ENCODE results near the gene ASTN2. TPM values are rescaled to one million over a fixed set of nuclear protein-coding genes. Genes with fewer than 3 reads are reported as not detected.

ASTN2 gene
- total RNA-seq, 5 donors from 2014 or later (not counting 1 experiment from before 2014, with no cell fraction given) = 3.7 to 4.8 (median 4.4) TPM

- ATAC-seq (replicated peaks in 1 of 4) (no peak), DNase-seq (no peak)
- Mint-ChIP-seq H3K4me1 (peaks cover 0 to 5% (median 2%) of the 10 kb centered on the region in 3 donors), H3K4me3 (no peak overlapping the region), H3K27me3 (no peaks in the 10 kb centered on the region), H3K36me3 (peaks cover 10% of the 10 kb centered on the region), H3K9me3 (no peaks in the 10 kb centered on the region), H3K27ac (no peak overlapping the region)
- ChIA-PET POLR2A (no interaction called here), CTCF (no interaction called here)
- no CpG with 5 or more reads among the region's 1 CpG for WGBS (ENCODE audit: insufficient coverage)
- Histone ChIP-seq H3K36me3 (ENCODE audit: control insufficient read depth in 2 of 2, extremely low read depth in 1 of 2, insufficient read depth in 1 of 2, low read length in 1 of 2) (no peaks in the 10 kb centered on the region), H3K27ac (ENCODE audit: low read length) (no peak overlapping the region), H3K4me1 (ENCODE audit: control insufficient read depth in 1 of 2, extremely low read depth in 1 of 2, insufficient read depth in 2 of 2, low read length in 2 of 2) (peaks cover 0 to 5% of the 10 kb centered on the region in 2 experiments), H3K27me3 (replicated peaks in 1 of 2; ENCODE audit: control insufficient read depth in 2 of 2, extremely low read depth in 1 of 2, insufficient read depth in 2 of 2, low read length in 1 of 2) (no peaks in the 10 kb centered on the region), H3K4me3 (ENCODE audit: control insufficient read depth in 1 of 2, extremely low read depth in 1 of 2, low read length in 1 of 2) (no peak overlapping the region), H3K9me3 (no peaks in the 10 kb centered on the region)
Measured at GRCh38 chr9:116715751-116716150, 699.1 kb downstream of the ASTN2 start.

GRCh38 chr9:116713271-116713670 is 701.6 kb downstream of the ASTN2 start:
- H3K36me3 Mint-ChIP-seq = no peaks in the 10 kb centered on the region

GRCh38 chr9:116712781-116713180 is 702.1 kb downstream of the ASTN2 start:
- WGBS (ENCODE audit: insufficient coverage) = 86% methylated on average over 3 of the region's 3 CpGs
- no peaks in the 10 kb centered on the region for H3K9me3 ChIP-seq
- no peaks in the 10 kb centered on the region for H3K27me3 ChIP-seq (replicated peaks in 1 of 2; ENCODE audit: control insufficient read depth in 2 of 2, extremely low read depth in 1 of 2, insufficient read depth in 2 of 2, low read length in 1 of 2)
- H3K36me3 ChIP-seq (ENCODE audit: control insufficient read depth in 2 of 2, extremely low read depth in 1 of 2, insufficient read depth in 1 of 2, low read length in 1 of 2) = no peaks in the 10 kb centered on the region
- H3K27ac ChIP-seq (ENCODE audit: low read length) = no peak overlapping the region
- no peaks in the 10 kb centered on the region for H3K27me3 Mint-ChIP-seq
- H3K4me1 ChIP-seq (ENCODE audit: control insufficient read depth in 1 of 2, extremely low read depth in 1 of 2, insufficient read depth in 2 of 2, low read length in 2 of 2) = peaks cover 0 to 4% of the 10 kb centered on the region in 2 experiments
- CTCF ChIA-PET = no interaction called here
- H3K4me3 Mint-ChIP-seq = no peak overlapping the region
- no peak overlapping the region for H3K4me3 ChIP-seq (ENCODE audit: control insufficient read depth in 1 of 2, extremely low read depth in 1 of 2, low read length in 1 of 2)
- H3K9me3 Mint-ChIP-seq = no peaks in the 10 kb centered on the region
- H3K27ac Mint-ChIP-seq = no peak overlapping the region
- H3K36me3 Mint-ChIP-seq = no peaks in the 10 kb centered on the region
- peaks cover 0 to 5% (median 2%) of the 10 kb centered on the region in 3 donors for H3K4me1 Mint-ChIP-seq
- ATAC-seq (replicated peaks in 1 of 4) (no peak), DNase-seq (no peak)
- POLR2A ChIA-PET = no interaction called here

More at GRCh38 chr9:116713271-116713670, 701.6 kb downstream of the ASTN2 start:
- Mint-ChIP-seq H3K4me1 (peaks cover 0 to 5% (median 2%) of the 10 kb centered on the region in 3 donors), H3K4me3 (no peak overlapping the region), H3K27ac (no peak overlapping the region), H3K9me3 (no peaks in the 10 kb centered on the region), H3K27me3 (no peaks in the 10 kb centered on the region)
- no peak for ATAC-seq (replicated peaks in 1 of 4)
- no peaks in the 10 kb centered on the region for H3K9me3 ChIP-seq
- CTCF ChIA-PET = no interaction called here
- H3K27me3 ChIP-seq (replicated peaks in 1 of 2; ENCODE audit: control insufficient read depth in 2 of 2, extremely low read depth in 1 of 2, insufficient read depth in 2 of 2, low read length in 1 of 2) = no peaks in the 10 kb centered on the region
- DNase-seq = no peak
- WGBS (ENCODE audit: insufficient coverage) = 100% methylated on average over 1 of the region's 4 CpGs
- POLR2A ChIA-PET = no interaction called here
- H3K27ac ChIP-seq (ENCODE audit: low read length) = no peak overlapping the region
- H3K36me3 ChIP-seq (ENCODE audit: control insufficient read depth in 2 of 2, extremely low read depth in 1 of 2, insufficient read depth in 1 of 2, low read length in 1 of 2) = no peaks in the 10 kb centered on the region
- no peak overlapping the region for H3K4me3 ChIP-seq (ENCODE audit: control insufficient read depth in 1 of 2, extremely low read depth in 1 of 2, low read length in 1 of 2)
- peaks cover 0 to 5% of the 10 kb centered on the region in 2 experiments for H3K4me1 ChIP-seq (ENCODE audit: control insufficient read depth in 1 of 2, extremely low read depth in 1 of 2, insufficient read depth in 2 of 2, low read length in 2 of 2)

GRCh38 chr9:116706310-116707290 is 708.3 kb downstream of the ASTN2 start:
- peaks cover 0 to 2% (median 0%) of the 10 kb centered on the region in 3 donors for H3K9me3 Mint-ChIP-seq
- no peak overlapping the region for H3K4me3 Mint-ChIP-seq
- peaks cover 21% of the 10 kb centered on the region for H3K36me3 Mint-ChIP-seq
- POLR2A ChIA-PET = interaction anchor here in 1 of 2 donors (0.6 kb wide), 1 partner anchor 16 kb away, joined by 11 read pairs; no protein-coding TSS in a partner anchor
- ATAC-seq (replicated peaks in 1 of 4) (no peak), DNase-seq (no peak)
- Histone ChIP-seq H3K4me3 (ENCODE audit: control insufficient read depth in 1 of 2, extremely low read depth in 1 of 2, low read length in 1 of 2) (no peak overlapping the region), H3K36me3 (ENCODE audit: control insufficient read depth in 2 of 2, extremely low read depth in 1 of 2, insufficient read depth in 1 of 2, low read length in 1 of 2) (no peaks in the 10 kb centered on the region), H3K9me3 (no peaks in the 10 kb centered on the region), H3K27me3 (replicated peaks in 1 of 2; ENCODE audit: control insufficient read depth in 2 of 2, extremely low read depth in 1 of 2, insufficient read depth in 2 of 2, low read length in 1 of 2) (no peaks in the 10 kb centered on the region), H3K4me1 (ENCODE audit: control insufficient read depth in 1 of 2, extremely low read depth in 1 of 2, insufficient read depth in 2 of 2, low read length in 2 of 2) (peaks cover 0 to 7% of the 10 kb centered on the region in 2 experiments), H3K27ac (ENCODE audit: low read length) (no peak overlapping the region)
- CTCF ChIA-PET = no interaction called here
- H3K4me1 Mint-ChIP-seq = peaks cover 10 to 11% (median 10%) of the 10 kb centered on the region in 3 donors
- H3K27me3 Mint-ChIP-seq = no peaks in the 10 kb centered on the region
- 97% methylated on average over 5 of the region's 8 CpGs for WGBS (ENCODE audit: insufficient coverage)
- no peak overlapping the region for H3K27ac Mint-ChIP-seq

GRCh38 chr9:116705531-116705930 is 709.3 kb downstream of the ASTN2 start:
- ChIA-PET POLR2A (no interaction called here), CTCF (no interaction called here)
- Histone ChIP-seq H3K27ac (ENCODE audit: low read length) (no peak overlapping the region), H3K4me1 (ENCODE audit: control insufficient read depth in 1 of 2, extremely low read depth in 1 of 2, insufficient read depth in 2 of 2, low read length in 2 of 2) (peaks cover 0 to 13% of the 10 kb centered on the region in 2 experiments), H3K4me3 (ENCODE audit: control insufficient read depth in 1 of 2, extremely low read depth in 1 of 2, low read length in 1 of 2) (no peak overlapping the region), H3K9me3 (no peaks in the 10 kb centered on the region), H3K36me3 (ENCODE audit: control insufficient read depth in 2 of 2, extremely low read depth in 1 of 2, insufficient read depth in 1 of 2, low read length in 1 of 2) (no peaks in the 10 kb centered on the region), H3K27me3 (replicated peaks in 1 of 2; ENCODE audit: control insufficient read depth in 2 of 2, extremely low read depth in 1 of 2, insufficient read depth in 2 of 2, low read length in 1 of 2) (no peaks in the 10 kb centered on the region)
- Mint-ChIP-seq H3K9me3 (peaks cover 0 to 5% (median 2%) of the 10 kb centered on the region in 3 donors), H3K36me3 (peaks cover 30% of the 10 kb centered on the region), H3K4me3 (no peak overlapping the region), H3K27ac (no peak overlapping the region), H3K4me1 (peaks cover 21 to 22% (median 21%) of the 10 kb centered on the region in 3 donors), H3K27me3 (no peaks in the 10 kb centered on the region)
- WGBS (ENCODE audit: insufficient coverage) = no CpG with 5 or more reads among the region's 1 CpG
- no peak for ATAC-seq (replicated peaks in 1 of 4)
- DNase-seq = no peak

- H3K36me3 ChIP-seq (ENCODE audit: control insufficient read depth in 2 of 2, extremely low read depth in 1 of 2, insufficient read depth in 1 of 2, low read length in 1 of 2) = peaks cover 4 to 10% of the 10 kb centered on the region in 2 donors
- Mint-ChIP-seq H3K36me3 (peaks cover 41% of the 10 kb centered on the region), H3K27ac (no peak overlapping the region), H3K9me3 (peaks cover 0 to 5% (median 2%) of the 10 kb centered on the region in 3 donors), H3K27me3 (no peaks in the 10 kb centered on the region), H3K4me1 (peaks cover 23 to 30% (median 27%) of the 10 kb centered on the region in 3 donors), H3K4me3 (no peak overlapping the region)
- no peaks in the 10 kb centered on the region for H3K9me3 ChIP-seq
- H3K4me3 ChIP-seq (ENCODE audit: control insufficient read depth in 1 of 2, extremely low read depth in 1 of 2, low read length in 1 of 2) = no peak overlapping the region
- CTCF ChIA-PET = interaction anchor here in 1 of 2 donors (0.6 kb wide), 1 partner anchor 19 kb away, joined by 3 read pairs; no protein-coding TSS in a partner anchor
- DNase-seq (no peak), ATAC-seq (replicated peaks in 1 of 4) (no peak)
- H3K4me1 ChIP-seq (ENCODE audit: control insufficient read depth in 1 of 2, extremely low read depth in 1 of 2, insufficient read depth in 2 of 2, low read length in 2 of 2) = peaks cover 0 to 13% of the 10 kb centered on the region in 2 experiments
- POLR2A ChIA-PET = no interaction called here
- H3K27me3 ChIP-seq (replicated peaks in 1 of 2; ENCODE audit: control insufficient read depth in 2 of 2, extremely low read depth in 1 of 2, insufficient read depth in 2 of 2, low read length in 1 of 2) = no peaks in the 10 kb centered on the region
- H3K27ac ChIP-seq (ENCODE audit: low read length) = no peak overlapping the region
Measured at GRCh38 chr9:116704470-116704869, 710.4 kb downstream of the ASTN2 start.
